ENCODE measurements around the gene ARHGAP32.
"Not testable (repeated sequence)": the region's sequence is repeated elsewhere in the genome, so short reads cannot be mapped to it uniquely, and the experiment has no call there.

ARHGAP32 gene

GRCh38 chr11:129034001-129034400 lies 158.1 kb downstream of the ARHGAP32 start:
- no peak for DNase-seq (ENCODE audit: low spot score)

- no peak for DNase-seq (ENCODE audit: low spot score)
Observed at GRCh38 chr11:129023968-129024676, 168.0 kb downstream of the ARHGAP32 start.

- no peak for DNase-seq (ENCODE audit: low spot score)
Observed at GRCh38 chr11:129021295-129021694, 170.8 kb downstream of the ARHGAP32 start.

GRCh38 chr11:129018991-129019390 lies 173.1 kb downstream of the ARHGAP32 start:
- DNase-seq (ENCODE audit: low spot score), result no peak

GRCh38 chr11:129018126-129018525 lies 174.0 kb downstream of the ARHGAP32 start:
- no peak for DNase-seq (ENCODE audit: low spot score)

- DNase-seq (ENCODE audit: low spot score), result no peak
Observed at GRCh38 chr11:129013737-129014475, 178.2 kb downstream of the ARHGAP32 start.

GRCh38 chr11:129012880-129013279 lies 179.2 kb downstream of the ARHGAP32 start:
- no peak for DNase-seq (ENCODE audit: low spot score)

GRCh38 chr11:129006161-129006560 lies 186.0 kb downstream of the ARHGAP32 start:
- no peak for DNase-seq (ENCODE audit: low spot score)

GRCh38 chr11:128999165-128999564 lies 193.0 kb downstream of the ARHGAP32 start:
- DNase-seq (ENCODE audit: low spot score), result not testable (repeated sequence)

- DNase-seq (ENCODE audit: low spot score), result no peak
Observed at GRCh38 chr11:128988242-128988970, 203.7 kb downstream of the ARHGAP32 start.

- DNase-seq (ENCODE audit: low spot score), result no peak
Observed at GRCh38 chr11:128985880-128986279, 206.2 kb downstream of the ARHGAP32 start.

- no peak for DNase-seq (ENCODE audit: low spot score)
Observed at GRCh38 chr11:128983023-128983422, 209.1 kb downstream of the ARHGAP32 start.

- DNase-seq (ENCODE audit: low spot score), result no peak
Observed at GRCh38 chr11:128981254-128981653, 210.9 kb downstream of the ARHGAP32 start.

GRCh38 chr11:128970598-128971190 lies 221.4 kb downstream of the ARHGAP32 start:
- DNase-seq (ENCODE audit: low spot score), result no peak

- DNase-seq (ENCODE audit: low spot score), result no peak
Observed at GRCh38 chr11:128968916-128969315, 223.2 kb downstream of the ARHGAP32 start.

- DNase-seq (ENCODE audit: low spot score), result no peak
Observed at GRCh38 chr11:128967578-128967977, 224.5 kb downstream of the ARHGAP32 start.

GRCh38 chr11:128965485-128965884 lies 226.6 kb downstream of the ARHGAP32 start:
- DNase-seq (ENCODE audit: low spot score), result peak; percentile 31

GRCh38 chr11:128964463-128964930 lies 227.6 kb downstream of the ARHGAP32 start:
- no peak for DNase-seq (ENCODE audit: low spot score)

GRCh38 chr11:128963744-128964325 lies 228.3 kb downstream of the ARHGAP32 start:
- DNase-seq (ENCODE audit: low spot score), result no peak

- DNase-seq (ENCODE audit: low spot score), result no peak
Observed at GRCh38 chr11:128962896-128963295, 229.2 kb downstream of the ARHGAP32 start.

- DNase-seq (ENCODE audit: low spot score), result no peak
Observed at GRCh38 chr11:128961645-128962044, 230.5 kb downstream of the ARHGAP32 start.

GRCh38 chr11:128957202-128957482 lies 235.0 kb downstream of the ARHGAP32 start:
- no peak for DNase-seq (ENCODE audit: low spot score)

Data from globus pallidus (tissue), 1 donor.